Panc1 (cell line): ENCODE measurements around the gene KIDINS220. TPM values are rescaled to one million over a fixed set of nuclear protein-coding genes. Genes with fewer than 3 reads are reported as not detected.

Experiments used
- ATAC-seq: fragments of 200-7000 bp; cut with Tn5 transposase; 2 replicates; pipeline ENCODE4 v1.9.1; 2020; ENCODE audit warnings: mild to moderate bottlenecking, moderate library complexity
- BruUV-seq: library from RNA; stranded (reverse); fragments of 400-500 nt; replicated peaks from 2 replicates; lab custom pipeline; 2021; lab: Mats Ljungman, UMichigan
- CTCF ChIA-PET: fragments of 300-600 bp; sonication (Branson Sonifier 250); formaldehyde crosslinking; loops from one replicate; lab custom pipeline; 2022; ENCODE audit warnings: antibody characterized with exemption; lab: Charles Lee
- POLR2A ChIA-PET: fragments of 300-600 bp; sonication (Branson Sonifier 250); formaldehyde crosslinking; loops from one replicate; lab custom pipeline; 2022; ENCODE audit warnings: antibody characterized with exemption; lab: Charles Lee
- DNase-seq: peaks from one replicate; pipeline ENCODE4 v3.0.0-alpha.2; 2010; ENCODE audit warnings: low read depth, low spot score
- H3K27ac ChIP-seq: 2 replicates; pipeline ENCODE4 v1.5.1; 2011; ENCODE audit warnings: mild to moderate bottlenecking, low read length, inconsistent platforms
- H3K27me3 ChIP-seq: fragments of 200-500 bp; sonication (Bioruptor generic); 2 replicates; pipeline ENCODE4 v1.6.0; 2014; ENCODE audit warnings: low read length, inconsistent platforms; ENCODE audit not compliant: control insufficient read depth, insufficient read depth
- H3K36me3 ChIP-seq: fragments of 200-500 bp; sonication (Bioruptor generic); 2 replicates; pipeline ENCODE4 v1.5.1; 2014; ENCODE audit warnings: inconsistent platforms, mild to moderate bottlenecking, low read length, moderate library complexity; ENCODE audit not compliant: control insufficient read depth, insufficient read depth
- H3K4me1 ChIP-seq: 2 replicates; pipeline ENCODE4 v1.5.1; 2011; ENCODE audit warnings: inconsistent platforms, mild to moderate bottlenecking, low read length, moderate library complexity; ENCODE audit not compliant: control insufficient read depth, insufficient read depth
- H3K4me3 ChIP-seq, 2 experiments: 2 replicates each; pipeline ENCODE4 v1.5.1; 2011 to 2012; ENCODE audit warnings: low read depth in 2 of 2, low read length in 2 of 2, mild to moderate bottlenecking in 2 of 2, inconsistent platforms in 1 of 2, moderate library complexity in 1 of 2
- H3K9me3 ChIP-seq: fragments of 200-500 bp; sonication (Bioruptor generic); 2 replicates; pipeline ENCODE4 v1.5.1; 2014; ENCODE audit warnings: low read depth, mild to moderate bottlenecking, inconsistent platforms, low read length, moderate library complexity; ENCODE audit not compliant: control insufficient read depth, insufficient read depth
- CTCF ChIP-seq: fragments of 450-650 bp; IDR thresholded peaks from 2 replicates; pipeline ENCODE4 v1.5.1; 2017; ENCODE audit warnings: mild to moderate bottlenecking
- POLR2AphosphoS5 ChIP-seq: IDR thresholded peaks from 2 replicates; pipeline ENCODE4 v1.6.1; 2012; ENCODE audit warnings: mild to moderate bottlenecking, low read depth, low read length, moderate library complexity
- REST ChIP-seq, 2 experiments: IDR thresholded peaks; 2 replicates each; pipeline ENCODE4 v1.6.1; 2011 to 2012; ENCODE audit warnings: low read depth in 2 of 2, control low read depth in 1 of 2, low read length in 1 of 2, mild to moderate bottlenecking in 1 of 2, moderate library complexity in 1 of 2; ENCODE audit not compliant: insufficient read depth in 1 of 2
- SIN3A ChIP-seq: IDR thresholded peaks from 2 replicates; pipeline ENCODE4 v1.6.1; 2012; ENCODE audit warnings: low read depth, mild to moderate bottlenecking, low read length, moderate library complexity, borderline replicate concordance; ENCODE audit not compliant: insufficient read depth
- TCF7L2 ChIP-seq: IDR thresholded peaks from 2 replicates; pipeline ENCODE4 v1.6.1; 2011; ENCODE audit warnings: mild to moderate bottlenecking, low read depth, low read length, inconsistent platforms
- in situ Hi-C: cut with HindIII; loops from 2 replicates; pipeline ENCODE4 v1.10.0; 2016; ENCODE audit warnings: low sequenced_read_pairs, low pct_unique_long_range_greater_than_20kb
- intact Hi-C: fragments of 100-400 bp; cut with micrococcal nuclease; formaldehyde crosslinking; loops from one replicate; pipeline ENCODE4 v1.10.0; 2022; ENCODE audit not compliant: unreplicated experiment
- total RNA-seq: library from RNA; stranded (reverse); gene quantifications from one replicate; pipeline ENCODE4 v1.2.1, GENCODE V29; 2021; ENCODE audit not compliant: unreplicated experiment

Gene KIDINS220
- total RNA-seq, 1 experiment from 2014 or later, result 39.3 TPM

GRCh38 chr2:8861797-8862196 lies 24.4 kb upstream of the KIDINS220 start:
- TF ChIP-seq SIN3A (no peak), POLR2AphosphoS5 (no peak), REST (IDR thresholded peaks at IDR 0.05; ENCODE audit: insufficient read depth in 1 of 2, low read depth in 2 of 2, low read length in 1 of 2) (no peak), TCF7L2 (no peak), CTCF (no peak)
- Histone ChIP-seq H3K36me3 (no peaks in the 10 kb centered on the region; the same call in 1 of the 2 replicates), H3K4me3 (no peak overlapping the region), H3K27ac (no peak overlapping the region), H3K27me3 (no peaks in the 10 kb centered on the region), H3K4me1 (no peaks in the 10 kb centered on the region), H3K9me3 (no peaks in the 10 kb centered on the region)
- no peak for ATAC-seq
- intact Hi-C loops, result no loop called here
- ChIA-PET POLR2A (no interaction called here), CTCF (no interaction called here)
- no TSS peak for BruUV-seq
- no peak for DNase-seq
- in situ Hi-C loops, result no loop called here

- H3K9me3 ChIP-seq, result no peaks in the 10 kb centered on the region
- no peak overlapping the region for H3K4me3 ChIP-seq
- intact Hi-C loops (no loop called here), in situ Hi-C loops (no loop called here)
- no TSS peak for BruUV-seq
- ATAC-seq (no peak), DNase-seq (no peak)
- ChIA-PET CTCF (no interaction called here), POLR2A (no interaction called here)
- no peak overlapping the region for H3K27ac ChIP-seq
- H3K27me3 ChIP-seq, result no peaks in the 10 kb centered on the region
- no peaks in the 10 kb centered on the region for H3K4me1 ChIP-seq
- TF ChIP-seq REST (IDR thresholded peaks at IDR 0.05; ENCODE audit: insufficient read depth in 1 of 2, low read depth in 2 of 2, low read length in 1 of 2), result no peak
- TF ChIP-seq TCF7L2, result no peak
- TF ChIP-seq POLR2AphosphoS5, result no peak
- no peak for TF ChIP-seq SIN3A
- TF ChIP-seq CTCF, result no peak
- H3K36me3 ChIP-seq, result no peaks in the 10 kb centered on the region; the same call in 1 of the 2 replicates
These were observed 22.8 kb upstream of the KIDINS220 start for GRCh38 chr2:8860239-8860638.
